BLaER1 (cell line): ENCODE data around the gene CST4.
A peak's percentile ranks its signal among the peaks of the same experiment; 100 is the strongest.

Experiments used
- H3K27ac ChIP-seq: shearing (Covaris generic); formaldehyde crosslinking; 2 replicates; pipeline ENCODE4 v1.8.1; 2022
- H3K27me3 ChIP-seq: shearing (Covaris generic); formaldehyde crosslinking; 2 replicates; pipeline ENCODE4 v1.8.1; 2022
- H3K36me3 ChIP-seq: shearing (Covaris generic); formaldehyde crosslinking; 2 replicates; pipeline ENCODE4 v1.8.1; 2022
- H3K4me1 ChIP-seq: shearing (Covaris generic); formaldehyde crosslinking; 2 replicates; pipeline ENCODE4 v1.8.1; 2022
- H3K4me2 ChIP-seq: shearing (Covaris generic); formaldehyde crosslinking; 2 replicates; pipeline ENCODE4 v1.8.1; 2022
- H3K4me3 ChIP-seq: shearing (Covaris generic); formaldehyde crosslinking; 2 replicates; pipeline ENCODE4 v1.8.1; 2022
- H3K9ac ChIP-seq: shearing (Covaris generic); formaldehyde crosslinking; 2 replicates; pipeline ENCODE4 v1.8.1; 2022
- H3K9me3 ChIP-seq: shearing (Covaris generic); formaldehyde crosslinking; 2 replicates; pipeline ENCODE4 v1.8.1; 2022
- H4K20me1 ChIP-seq: shearing (Covaris generic); formaldehyde crosslinking; 2 replicates; pipeline ENCODE4 v1.8.1; 2022
- Cebpa-rat ChIP-seq: shearing (Covaris generic); IDR thresholded peaks from 2 replicates; pipeline ENCODE4 v1.8.1; 2022

The CST4 gene

GRCh38 chr20:23655491-23656211 lies 33.2 kb downstream of the CST4 start:
- H3K27ac ChIP-seq: peak overlapping the region; percentile 72
- H4K20me1 ChIP-seq: no peaks in the 10 kb centered on the region
- H3K27me3 ChIP-seq: no peaks in the 10 kb centered on the region
- no peaks in the 10 kb centered on the region for H3K9me3 ChIP-seq
- TF ChIP-seq Cebpa-rat: no peak
- H3K36me3 ChIP-seq: no peaks in the 10 kb centered on the region
- H3K4me1 ChIP-seq: peaks cover 38% of the 10 kb centered on the region
- peak overlapping the region; percentile 54; the same call in 1 of the 2 replicates for H3K9ac ChIP-seq
- H3K4me3 ChIP-seq: peak overlapping the region; percentile 40
- H3K4me2 ChIP-seq: peak overlapping the region; percentile 97

- Histone ChIP-seq H4K20me1 (no peaks in the 10 kb centered on the region), H3K4me2 (peak overlapping the region; percentile 97), H3K27me3 (no peaks in the 10 kb centered on the region), H3K27ac (peak overlapping the region; percentile 15; the same call in 1 of the 2 replicates), H3K4me1 (peaks cover 42% of the 10 kb centered on the region), H3K4me3 (no peak overlapping the region), H3K9ac (peak overlapping the region; percentile 54; the same call in 1 of the 2 replicates), H3K9me3 (no peaks in the 10 kb centered on the region), H3K36me3 (no peaks in the 10 kb centered on the region)
- no peak for TF ChIP-seq Cebpa-rat
Measured at GRCh38 chr20:23654717-23655116, 34.1 kb downstream of the CST4 start.

GRCh38 chr20:23654000-23654399 lies 34.8 kb downstream of the CST4 start:
- TF ChIP-seq Cebpa-rat: no peak

GRCh38 chr20:23653400-23653938 lies 35.4 kb downstream of the CST4 start:
- no peaks in the 10 kb centered on the region for H3K9me3 ChIP-seq
- no peak for TF ChIP-seq Cebpa-rat
- no peaks in the 10 kb centered on the region for H4K20me1 ChIP-seq
- no peak overlapping the region for H3K4me3 ChIP-seq
- H3K4me2 ChIP-seq: peak overlapping the region; percentile 97
- H3K36me3 ChIP-seq: no peaks in the 10 kb centered on the region
- no peak overlapping the region for H3K27ac ChIP-seq
- no peak overlapping the region for H3K9ac ChIP-seq
- H3K4me1 ChIP-seq: peaks cover 43% of the 10 kb centered on the region
- no peaks in the 10 kb centered on the region for H3K27me3 ChIP-seq

More at GRCh38 chr20:23654000-23654399, 34.8 kb downstream of the CST4 start:
- Histone ChIP-seq H3K4me2 (peak overlapping the region; percentile 97), H3K4me3 (no peak overlapping the region), H4K20me1 (no peaks in the 10 kb centered on the region), H3K4me1 (peaks cover 43% of the 10 kb centered on the region), H3K27ac (no peak overlapping the region), H3K27me3 (no peaks in the 10 kb centered on the region), H3K36me3 (no peaks in the 10 kb centered on the region), H3K9me3 (no peaks in the 10 kb centered on the region), H3K9ac (no peak overlapping the region)

GRCh38 chr20:23652926-23653325 lies 35.9 kb downstream of the CST4 start:
- Histone ChIP-seq H3K4me2 (no peak overlapping the region), H3K9ac (no peak overlapping the region), H3K9me3 (no peaks in the 10 kb centered on the region), H4K20me1 (no peaks in the 10 kb centered on the region), H3K36me3 (no peaks in the 10 kb centered on the region), H3K4me3 (no peak overlapping the region), H3K4me1 (peaks cover 43% of the 10 kb centered on the region), H3K27me3 (no peaks in the 10 kb centered on the region), H3K27ac (no peak overlapping the region)
- TF ChIP-seq Cebpa-rat: no peak

GRCh38 chr20:23652371-23652770 lies 36.5 kb downstream of the CST4 start:
- no peak overlapping the region for H3K9ac ChIP-seq
- no peaks in the 10 kb centered on the region for H3K27me3 ChIP-seq
- H4K20me1 ChIP-seq: no peaks in the 10 kb centered on the region
- no peak for TF ChIP-seq Cebpa-rat
- H3K27ac ChIP-seq: no peak overlapping the region
- H3K9me3 ChIP-seq: no peaks in the 10 kb centered on the region
- H3K36me3 ChIP-seq: no peaks in the 10 kb centered on the region
- H3K4me3 ChIP-seq: no peak overlapping the region
- no peak overlapping the region for H3K4me2 ChIP-seq
- H3K4me1 ChIP-seq: peaks cover 43% of the 10 kb centered on the region

GRCh38 chr20:23651117-23651516 lies 37.7 kb downstream of the CST4 start:
- H3K27ac ChIP-seq: no peak overlapping the region
- H3K27me3 ChIP-seq: no peaks in the 10 kb centered on the region
- no peaks in the 10 kb centered on the region for H3K9me3 ChIP-seq
- H3K4me2 ChIP-seq: no peak overlapping the region
- no peak overlapping the region for H3K9ac ChIP-seq
- no peak overlapping the region for H3K4me3 ChIP-seq
- no peak for TF ChIP-seq Cebpa-rat
- no peaks in the 10 kb centered on the region for H3K36me3 ChIP-seq
- H3K4me1 ChIP-seq: peaks cover 39% of the 10 kb centered on the region
- no peaks in the 10 kb centered on the region for H4K20me1 ChIP-seq

- no peaks in the 10 kb centered on the region for H3K36me3 ChIP-seq
- no peak overlapping the region for H3K27ac ChIP-seq
- no peaks in the 10 kb centered on the region for H4K20me1 ChIP-seq
- peaks cover 35% of the 10 kb centered on the region for H3K4me1 ChIP-seq
- H3K9ac ChIP-seq: no peak overlapping the region
- no peaks in the 10 kb centered on the region for H3K27me3 ChIP-seq
- no peak overlapping the region for H3K4me2 ChIP-seq
- TF ChIP-seq Cebpa-rat: peak; percentile 34; the same call in 1 of the 2 replicates
- H3K4me3 ChIP-seq: no peak overlapping the region
- no peaks in the 10 kb centered on the region for H3K9me3 ChIP-seq
Measured at GRCh38 chr20:23649830-23650417, 38.9 kb downstream of the CST4 start.

GRCh38 chr20:23649242-23649641 lies 39.6 kb downstream of the CST4 start:
- no peak overlapping the region for H3K27ac ChIP-seq
- no peak overlapping the region for H3K9ac ChIP-seq
- no peak overlapping the region for H3K4me3 ChIP-seq
- no peaks in the 10 kb centered on the region for H3K9me3 ChIP-seq
- no peaks in the 10 kb centered on the region for H4K20me1 ChIP-seq
- peaks cover 29% of the 10 kb centered on the region for H3K4me1 ChIP-seq
- no peaks in the 10 kb centered on the region for H3K36me3 ChIP-seq
- H3K27me3 ChIP-seq: no peaks in the 10 kb centered on the region
- H3K4me2 ChIP-seq: no peak overlapping the region
- no peak for TF ChIP-seq Cebpa-rat

GRCh38 chr20:23647346-23647745 lies 41.5 kb downstream of the CST4 start:
- no peaks in the 10 kb centered on the region for H3K27me3 ChIP-seq
- H3K4me1 ChIP-seq: peaks cover 38% of the 10 kb centered on the region
- H3K4me2 ChIP-seq: no peak overlapping the region
- H3K36me3 ChIP-seq: no peaks in the 10 kb centered on the region
- H4K20me1 ChIP-seq: no peaks in the 10 kb centered on the region
- no peaks in the 10 kb centered on the region for H3K9me3 ChIP-seq
- no peak overlapping the region for H3K27ac ChIP-seq
- H3K9ac ChIP-seq: no peak overlapping the region
- H3K4me3 ChIP-seq: no peak overlapping the region
- no peak for TF ChIP-seq Cebpa-rat
